Astrocyte (in vitro differentiated cells and primary cell): ENCODE results near the gene CEMP1. TPM values are rescaled to one million over a fixed set of nuclear protein-coding genes. Genes with fewer than 3 reads are reported as not detected.

ENCODE experiments used
- DNase-seq: peaks from one replicate; pipeline ENCODE4 v3.0.0-alpha.2; 2010; ENCODE audit warnings: low read depth
- FAIRE-seq: peaks from 2 replicates; lab custom pipeline; 2011; peaks lifted over from hg19 to GRCh38; lab: Jason Lieb, UNC
- H2AFZ ChIP-seq: 2 replicates; pipeline ENCODE4 v1.6.0; 2012; ENCODE audit warnings: low read depth, low read length, inconsistent platforms
- H3K27ac ChIP-seq: 2 replicates; pipeline ENCODE4 v1.5.1; 2011; ENCODE audit warnings: low read depth, low read length, inconsistent platforms
- H3K27me3 ChIP-seq: 2 replicates; pipeline ENCODE4 v1.6.0; 2011; ENCODE audit warnings: low read length, inconsistent platforms; ENCODE audit not compliant: insufficient read depth
- H3K36me3 ChIP-seq: 2 replicates; pipeline ENCODE4 v1.5.1; 2011; ENCODE audit warnings: low read length, inconsistent platforms; ENCODE audit not compliant: insufficient read depth
- H3K4me1 ChIP-seq: 2 replicates; pipeline ENCODE4 v1.5.1; 2011; ENCODE audit warnings: low read length, inconsistent platforms; ENCODE audit not compliant: insufficient read depth
- H3K4me2 ChIP-seq: 2 replicates; pipeline ENCODE4 v1.6.0; 2012; ENCODE audit warnings: low read length, inconsistent platforms
- H3K4me3 ChIP-seq: 2 replicates; pipeline ENCODE4 v1.5.1; 2011; ENCODE audit warnings: low read depth, mild to moderate bottlenecking, low read length, inconsistent platforms; ENCODE audit not compliant: insufficient read depth
- H3K79me2 ChIP-seq: 2 replicates; pipeline ENCODE4 v1.6.0; 2012; ENCODE audit warnings: mild to moderate bottlenecking, low read length, inconsistent platforms; ENCODE audit not compliant: insufficient read depth
- H3K9ac ChIP-seq: 2 replicates; pipeline ENCODE4 v1.6.0; 2012; ENCODE audit warnings: mild to moderate bottlenecking, low read length, inconsistent platforms
- H3K9me3 ChIP-seq: 2 replicates; pipeline ENCODE4 v1.5.1; 2012; ENCODE audit warnings: low read depth, mild to moderate bottlenecking, low read length, inconsistent platforms; ENCODE audit not compliant: insufficient read depth
- H4K20me1 ChIP-seq: 2 replicates; pipeline ENCODE4 v1.6.0; 2012; ENCODE audit warnings: low read length, inconsistent platforms; ENCODE audit not compliant: insufficient read depth
- H3K27ac Mint-ChIP-seq: one replicate; pipeline ENCODE4 v1.8.0; 2021; ENCODE audit warnings: mild to moderate bottlenecking, mixed read lengths; ENCODE audit not compliant: unreplicated experiment
- H3K27me3 Mint-ChIP-seq: one replicate; pipeline ENCODE4 v1.8.0; 2021; ENCODE audit warnings: low read depth, mixed read lengths; ENCODE audit not compliant: unreplicated experiment
- H3K36me3 Mint-ChIP-seq: one replicate; pipeline ENCODE4 v1.8.0; 2021; ENCODE audit warnings: low read depth, mixed read lengths; ENCODE audit not compliant: unreplicated experiment
- H3K4me1 Mint-ChIP-seq: one replicate; pipeline ENCODE4 v1.8.0; 2021; ENCODE audit warnings: low read depth, mixed read lengths; ENCODE audit not compliant: unreplicated experiment
- H3K4me3 Mint-ChIP-seq: one replicate; pipeline ENCODE4 v1.8.0; 2021; ENCODE audit warnings: mild to moderate bottlenecking, moderate library complexity, mixed read lengths; ENCODE audit not compliant: unreplicated experiment
- H3K9me3 Mint-ChIP-seq: one replicate; pipeline ENCODE4 v1.8.0; 2021; ENCODE audit warnings: mild to moderate bottlenecking, mixed read lengths; ENCODE audit not compliant: unreplicated experiment
- EZH2 ChIP-seq: IDR thresholded peaks from 2 replicates; pipeline ENCODE4 v1.6.1; 2012; ENCODE audit warnings: mild to moderate bottlenecking, low read length, inconsistent platforms; ENCODE audit not compliant: insufficient read depth
- total RNA-seq: library from RNA; stranded (reverse); gene quantifications from 2 replicates; pipeline ENCODE4 v1.2.1, GENCODE V29; 2021
- TF ChIP-seq, protein P1 (sequence below): IDR thresholded peaks from 2 replicates; pipeline ENCODE4 v1.5.1; 2011; ENCODE audit warnings: low read depth, mild to moderate bottlenecking, inconsistent platforms, low read length, moderate library complexity; ENCODE audit not compliant: insufficient read depth

CEMP1 gene
- total RNA-seq, 1 donor from 2014 or later: not detected

DNA sequence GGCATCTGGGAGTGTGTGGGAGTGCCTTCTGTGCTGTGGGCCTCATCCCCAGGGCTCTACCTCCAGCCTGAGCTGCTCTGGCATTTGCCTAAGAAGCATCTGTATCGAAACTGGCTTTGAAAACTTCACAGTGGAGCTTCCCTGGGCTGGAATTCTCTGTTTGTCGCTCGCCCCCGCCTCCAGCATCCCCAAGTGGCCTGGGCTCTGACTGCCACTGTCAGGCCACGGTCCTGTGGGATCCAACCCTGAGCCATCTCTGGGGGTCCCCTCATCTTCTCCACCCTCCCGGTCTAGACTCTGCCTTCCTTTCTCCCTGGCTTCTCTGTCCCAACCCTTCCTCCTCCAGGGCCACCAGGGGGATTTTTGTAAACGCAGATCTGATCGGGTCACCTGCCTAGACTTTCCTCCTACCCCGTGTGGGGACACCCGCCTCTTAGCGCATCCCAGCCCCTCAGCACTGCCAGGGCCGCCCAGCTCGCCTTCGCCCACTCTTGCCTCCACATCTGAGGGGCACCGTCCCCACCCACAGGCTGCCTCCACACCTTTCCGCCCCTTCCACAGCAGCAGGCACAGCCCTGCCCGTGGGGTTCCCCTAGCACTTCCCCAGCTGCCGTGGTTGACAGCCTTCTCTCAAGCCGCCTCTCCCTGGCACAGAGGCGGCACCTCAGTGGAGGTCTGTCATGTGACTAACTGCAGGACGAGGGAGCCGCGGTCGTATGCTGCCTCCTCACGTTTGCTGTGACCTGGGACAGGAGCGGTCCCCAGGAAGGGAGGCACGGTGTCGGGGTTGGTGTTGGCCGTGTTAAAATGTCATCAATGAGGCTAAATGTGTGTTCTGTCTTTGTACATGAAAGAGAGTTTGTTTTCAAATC is 44.3 kb downstream of the CEMP1 start:
- Mint-ChIP-seq H3K9me3 (no peaks in the 10 kb centered on the region), H3K4me3 (no peak overlapping the region), H3K27ac (no peak overlapping the region), H3K4me1 (peaks cover 5% of the 10 kb centered on the region), H3K27me3 (peaks cover 15% of the 10 kb centered on the region), H3K36me3 (peaks cover 19% of the 10 kb centered on the region)
- Histone ChIP-seq H4K20me1 (peaks cover 69% of the 10 kb centered on the region), H3K4me3 (no peak overlapping the region), H3K4me2 (peak overlapping the region; percentile 1), H3K4me1 (peaks cover 12% of the 10 kb centered on the region), H2AFZ (peak overlapping the region; percentile 63), H3K79me2 (no peaks in the 10 kb centered on the region), H3K9me3 (no peaks in the 10 kb centered on the region), H3K27me3 (no peaks in the 10 kb centered on the region), H3K9ac (peak overlapping the region; percentile 5), H3K27ac (no peak overlapping the region), H3K36me3 (no peaks in the 10 kb centered on the region)
- DNase-seq (no peak), FAIRE-seq (no peak)
- TF ChIP-seq EZH2: no peak
- TF ChIP-seq, protein P1, sequence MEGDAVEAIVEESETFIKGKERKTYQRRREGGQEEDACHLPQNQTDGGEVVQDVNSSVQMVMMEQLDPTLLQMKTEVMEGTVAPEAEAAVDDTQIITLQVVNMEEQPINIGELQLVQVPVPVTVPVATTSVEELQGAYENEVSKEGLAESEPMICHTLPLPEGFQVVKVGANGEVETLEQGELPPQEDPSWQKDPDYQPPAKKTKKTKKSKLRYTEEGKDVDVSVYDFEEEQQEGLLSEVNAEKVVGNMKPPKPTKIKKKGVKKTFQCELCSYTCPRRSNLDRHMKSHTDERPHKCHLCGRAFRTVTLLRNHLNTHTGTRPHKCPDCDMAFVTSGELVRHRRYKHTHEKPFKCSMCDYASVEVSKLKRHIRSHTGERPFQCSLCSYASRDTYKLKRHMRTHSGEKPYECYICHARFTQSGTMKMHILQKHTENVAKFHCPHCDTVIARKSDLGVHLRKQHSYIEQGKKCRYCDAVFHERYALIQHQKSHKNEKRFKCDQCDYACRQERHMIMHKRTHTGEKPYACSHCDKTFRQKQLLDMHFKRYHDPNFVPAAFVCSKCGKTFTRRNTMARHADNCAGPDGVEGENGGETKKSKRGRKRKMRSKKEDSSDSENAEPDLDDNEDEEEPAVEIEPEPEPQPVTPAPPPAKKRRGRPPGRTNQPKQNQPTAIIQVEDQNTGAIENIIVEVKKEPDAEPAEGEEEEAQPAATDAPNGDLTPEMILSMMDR: no peak

DNA sequence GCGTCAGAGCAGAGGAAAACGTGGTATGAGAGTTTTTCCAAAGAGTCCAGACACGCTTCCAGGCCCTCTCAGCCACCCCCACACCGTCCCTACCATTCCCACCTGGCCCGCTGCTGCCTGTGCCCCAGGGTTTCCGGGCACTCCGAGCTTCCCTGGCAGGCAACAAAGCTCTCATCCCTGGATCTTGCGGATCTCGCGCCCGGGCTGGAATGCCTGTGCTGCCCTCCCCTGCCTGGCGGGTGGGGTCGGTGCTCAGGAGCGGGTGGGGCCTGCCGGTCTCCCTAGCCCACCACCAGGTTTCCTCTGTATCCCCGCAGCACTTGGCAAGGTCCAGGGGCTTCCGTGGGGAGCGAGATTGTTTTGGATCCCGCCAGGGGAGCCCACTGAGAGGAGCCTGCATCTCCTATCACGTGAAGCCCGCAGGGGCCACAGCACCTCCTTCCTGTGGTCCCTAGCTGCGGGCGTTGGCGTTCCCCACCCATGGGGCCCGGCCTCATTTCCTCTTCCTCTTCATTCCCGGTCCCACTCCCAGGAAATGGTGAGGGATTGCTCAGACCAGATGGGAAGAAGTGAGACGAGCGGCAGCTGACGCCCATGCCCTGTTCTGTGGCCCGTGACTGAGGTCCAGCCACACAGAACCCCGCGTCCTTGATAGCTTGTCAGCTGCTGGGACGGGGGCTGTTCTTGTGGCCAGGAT is 45.2 kb downstream of the CEMP1 start:
- no peaks in the 10 kb centered on the region for H3K36me3 ChIP-seq
- TF ChIP-seq, protein P1: no peak
- no peak for TF ChIP-seq EZH2
- H3K4me2 ChIP-seq: no peak overlapping the region
- Mint-ChIP-seq H3K36me3 (peaks cover 19% of the 10 kb centered on the region), H3K27me3 (peaks cover 15% of the 10 kb centered on the region), H3K9me3 (no peaks in the 10 kb centered on the region), H3K4me1 (peaks cover 5% of the 10 kb centered on the region), H3K4me3 (no peak overlapping the region), H3K27ac (no peak overlapping the region)
- no peaks in the 10 kb centered on the region for H3K9me3 ChIP-seq
- FAIRE-seq (no peak), DNase-seq (no peak)
- no peak overlapping the region for H3K9ac ChIP-seq
- no peak overlapping the region for H3K27ac ChIP-seq
- H4K20me1 ChIP-seq: peaks cover 75% of the 10 kb centered on the region
- H3K4me1 ChIP-seq: peaks cover 12% of the 10 kb centered on the region
- H3K79me2 ChIP-seq: peaks cover 2% of the 10 kb centered on the region
- no peak overlapping the region for H2AFZ ChIP-seq
- H3K27me3 ChIP-seq: no peaks in the 10 kb centered on the region
- H3K4me3 ChIP-seq: no peak overlapping the region
